T-helper 1 cell treated with Interleukin-12 subunit alpha and Interleukin-12 subunit beta and Interleukin-4 antibody, amounts not matched to agents 30 μg/mL and 1 μg/mL, for 36 hours (primary cell): ENCODE results near the gene MIER2.

Experiments
- H3K27ac Mint-ChIP-seq: one replicate; pipeline ENCODE4 v1.8.0; 2021; ENCODE audit warnings: mild to moderate bottlenecking, mixed read lengths
- H3K27me3 Mint-ChIP-seq: one replicate; pipeline ENCODE4 v1.8.0; 2021; ENCODE audit warnings: low read depth, mixed read lengths
- H3K36me3 Mint-ChIP-seq: one replicate; pipeline ENCODE4 v1.8.0; 2021; ENCODE audit warnings: low read depth, mixed read lengths
- H3K4me1 Mint-ChIP-seq: one replicate; pipeline ENCODE4 v1.8.0; 2021; ENCODE audit warnings: low read depth, mixed read lengths
- H3K4me3 Mint-ChIP-seq: one replicate; pipeline ENCODE4 v1.8.0; 2021; ENCODE audit warnings: mild to moderate bottlenecking, moderate library complexity, mixed read lengths
- H3K9me3 Mint-ChIP-seq: one replicate; pipeline ENCODE4 v1.8.0; 2021; ENCODE audit warnings: mixed read lengths

Gene MIER2

GRCh38 chr19:306151-306900, 38.3 kb downstream of the MIER2 start:
- Mint-ChIP-seq H3K9me3 (no peaks in the 10 kb centered on the region), H3K27ac (no peak overlapping the region), H3K4me3 (no peak overlapping the region), H3K27me3 (no peaks in the 10 kb centered on the region), H3K36me3 (peaks cover 7% of the 10 kb centered on the region), H3K4me1 (no peaks in the 10 kb centered on the region)

- Mint-ChIP-seq H3K36me3 (peaks cover 7% of the 10 kb centered on the region), H3K4me1 (no peaks in the 10 kb centered on the region), H3K4me3 (no peak overlapping the region), H3K27ac (no peak overlapping the region), H3K27me3 (no peaks in the 10 kb centered on the region), H3K9me3 (no peaks in the 10 kb centered on the region)
Observed at GRCh38 chr19:305240-306150, 39.1 kb downstream of the MIER2 start.

GRCh38 chr19:296476-297225, 47.9 kb downstream of the MIER2 start:
- Mint-ChIP-seq H3K9me3 (no peaks in the 10 kb centered on the region), H3K27me3 (peaks cover 34% of the 10 kb centered on the region), H3K27ac (no peak overlapping the region), H3K36me3 (no peaks in the 10 kb centered on the region), H3K4me3 (no peak overlapping the region), H3K4me1 (no peaks in the 10 kb centered on the region)

- Mint-ChIP-seq H3K27me3 (peaks cover 34% of the 10 kb centered on the region), H3K4me1 (no peaks in the 10 kb centered on the region), H3K4me3 (no peak overlapping the region), H3K36me3 (no peaks in the 10 kb centered on the region), H3K27ac (no peak overlapping the region), H3K9me3 (no peaks in the 10 kb centered on the region)
Observed at GRCh38 chr19:295687-296370, 48.8 kb downstream of the MIER2 start.

- Mint-ChIP-seq H3K4me1 (no peaks in the 10 kb centered on the region), H3K36me3 (no peaks in the 10 kb centered on the region), H3K27me3 (peaks cover 38% of the 10 kb centered on the region), H3K27ac (no peak overlapping the region), H3K4me3 (no peak overlapping the region), H3K9me3 (no peaks in the 10 kb centered on the region)
Observed at GRCh38 chr19:294946-295686, 49.5 kb downstream of the MIER2 start.

- no peak overlapping the region for H3K4me3 Mint-ChIP-seq
- H3K27me3 Mint-ChIP-seq: peaks cover 44% of the 10 kb centered on the region
Observed at GRCh38 chr19:294341-294945, 50.2 kb downstream of the MIER2 start.

GRCh38 chr19:293436-294110, 51.0 kb downstream of the MIER2 start:
- no peaks in the 10 kb centered on the region for H3K9me3 Mint-ChIP-seq
- H3K27me3 Mint-ChIP-seq: peaks cover 50% of the 10 kb centered on the region
- no peak overlapping the region for H3K27ac Mint-ChIP-seq
- H3K4me1 Mint-ChIP-seq: no peaks in the 10 kb centered on the region
- no peaks in the 10 kb centered on the region for H3K36me3 Mint-ChIP-seq
- no peak overlapping the region for H3K4me3 Mint-ChIP-seq

More at GRCh38 chr19:294341-294945, 50.2 kb downstream of the MIER2 start:
- Mint-ChIP-seq H3K9me3 (no peaks in the 10 kb centered on the region), H3K27ac (no peak overlapping the region), H3K36me3 (no peaks in the 10 kb centered on the region), H3K4me1 (no peaks in the 10 kb centered on the region)

GRCh38 chr19:292951-293350, 51.6 kb downstream of the MIER2 start:
- Mint-ChIP-seq H3K27me3 (peaks cover 52% of the 10 kb centered on the region), H3K4me1 (no peaks in the 10 kb centered on the region)

GRCh38 chr19:292281-292884, 52.2 kb downstream of the MIER2 start:
- Mint-ChIP-seq H3K36me3 (no peaks in the 10 kb centered on the region), H3K4me3 (no peak overlapping the region), H3K27ac (no peak overlapping the region), H3K9me3 (no peaks in the 10 kb centered on the region), H3K4me1 (no peaks in the 10 kb centered on the region), H3K27me3 (peaks cover 53% of the 10 kb centered on the region)

More at GRCh38 chr19:292951-293350, 51.6 kb downstream of the MIER2 start:
- Mint-ChIP-seq H3K4me3 (no peak overlapping the region), H3K36me3 (no peaks in the 10 kb centered on the region), H3K9me3 (no peaks in the 10 kb centered on the region), H3K27ac (no peak overlapping the region)

GRCh38 chr19:291561-292280, 52.9 kb downstream of the MIER2 start:
- no peak overlapping the region for H3K27ac Mint-ChIP-seq
- no peaks in the 10 kb centered on the region for H3K9me3 Mint-ChIP-seq
- H3K4me3 Mint-ChIP-seq: no peak overlapping the region
- no peaks in the 10 kb centered on the region for H3K36me3 Mint-ChIP-seq
- peaks cover 53% of the 10 kb centered on the region for H3K27me3 Mint-ChIP-seq
- no peaks in the 10 kb centered on the region for H3K4me1 Mint-ChIP-seq

GRCh38 chr19:291006-291521, 53.5 kb downstream of the MIER2 start, which contains the start of gene PLPP2:
Gene PLPP2 (minus strand): TSS chr19:291403. CDS start chr19:291336, 67 bp downstream.
- H3K36me3 Mint-ChIP-seq: no peaks in the 10 kb centered on the region
- H3K27me3 Mint-ChIP-seq: peaks cover 49% of the 10 kb centered on the region
- no peak within 1 kb of the TSS for H3K27ac Mint-ChIP-seq
- no peaks in the 10 kb centered on the region for H3K9me3 Mint-ChIP-seq
- no peak within 1 kb of the TSS for H3K4me3 Mint-ChIP-seq
- H3K4me1 Mint-ChIP-seq: no peaks in the 10 kb centered on the region
